Hepatocyte (in vitro differentiated cells): ENCODE results near the gene SLC35F5. TPM values are rescaled to one million over a fixed set of nuclear protein-coding genes. Genes with fewer than 3 reads are reported as not detected.

Experiments used
- DNase-seq: peaks from one replicate; pipeline ENCODE4 v3.0.0-alpha.2; 2016; ENCODE audit warnings: low spot score
- H2AFZ ChIP-seq: fragments of 200-600 bp; sonication (generic); 2 replicates; pipeline ENCODE4 v1.6.0; 2016; ENCODE audit warnings: antibody characterized with exemption, mild to moderate bottlenecking
- H3K27ac ChIP-seq: fragments of 200-600 bp; sonication (generic); 2 replicates; pipeline ENCODE4 v1.5.1; 2016; ENCODE audit warnings: mild to moderate bottlenecking
- H3K27me3 ChIP-seq: fragments of 200-600 bp; sonication (generic); 2 replicates; pipeline ENCODE4 v1.6.1; 2016
- H3K36me3 ChIP-seq: fragments of 200-600 bp; sonication (generic); replicated peaks from 2 replicates; pipeline ENCODE4 v1.5.1; 2016; ENCODE audit warnings: low read depth; ENCODE audit not compliant: insufficient read depth
- H3K4me1 ChIP-seq: fragments of 200-600 bp; sonication (generic); 2 replicates; pipeline ENCODE4 v1.5.1; 2016; ENCODE audit warnings: mild to moderate bottlenecking, moderate library complexity; ENCODE audit not compliant: insufficient read depth
- H3K4me2 ChIP-seq: fragments of 200-600 bp; sonication (generic); 2 replicates; pipeline ENCODE4 v1.6.0; 2016
- H3K4me3 ChIP-seq: fragments of 200-600 bp; sonication (generic); 2 replicates; pipeline ENCODE4 v1.5.1; 2016; ENCODE audit warnings: mild to moderate bottlenecking
- H3K79me2 ChIP-seq: fragments of 200-600 bp; sonication (generic); 2 replicates; pipeline ENCODE4 v1.6.0; 2017; ENCODE audit warnings: mild to moderate bottlenecking
- H3K9me2 ChIP-seq: fragments of 200-600 bp; sonication (generic); replicated peaks from 2 replicates; pipeline ENCODE4 v1.6.0; 2017; ENCODE audit warnings: mild to moderate bottlenecking; ENCODE audit not compliant: insufficient read depth
- H3K9me3 ChIP-seq: fragments of 200-600 bp; sonication (generic); 2 replicates; pipeline ENCODE4 v1.5.1; 2016; ENCODE audit warnings: low read depth, mild to moderate bottlenecking
- H4K20me1 ChIP-seq: fragments of 200-600 bp; sonication (generic); 2 replicates; pipeline ENCODE4 v1.6.0; 2016; ENCODE audit warnings: mild to moderate bottlenecking; ENCODE audit not compliant: insufficient read depth, poor library complexity, severe bottlenecking
- EZH2 ChIP-seq: fragments of 200-600 bp; sonication (generic); IDR thresholded peaks from 2 replicates; pipeline ENCODE4 v1.6.1; 2016; ENCODE audit warnings: antibody characterized with exemption, mild to moderate bottlenecking, borderline replicate concordance
- EZH2phosphoT487 ChIP-seq: fragments of 200-600 bp; sonication (generic); IDR thresholded peaks from one replicate; pipeline ENCODE4 v1.6.1; 2018; ENCODE audit warnings: antibody characterized with exemption, mild to moderate bottlenecking, low read depth, moderate library complexity; ENCODE audit not compliant: unreplicated experiment, severe bottlenecking
- WGBS: methylation state at CpG from one replicate; pipeline ENCODE4 v1.1.6; 2016; ENCODE audit warnings: low lambda C conversion rate; ENCODE audit errors: missing lambda C conversion rate; 5-methylcytosine and 5-hydroxymethylcytosine counted together
- polyA plus RNA-seq: library from polyadenylated mRNA; unstranded; fragments of >200 nt; fragmentation: Nextera tagmentation; extraction: Ambion mirVana; gene quantifications from 2 replicates; pipeline ENCODE4 v1.2.1, GENCODE V29; 2016
- total RNA-seq: library from RNA; depleted of rRNA; stranded (reverse); fragments of >200 nt; gene quantifications from 2 replicates; pipeline ENCODE4 v1.2.3, GENCODE V29; 2014
- TF ChIP-seq, protein P1 (sequence below): fragments of 200-600 bp; sonication (generic); IDR thresholded peaks from 2 replicates; pipeline ENCODE4 v1.5.1; 2016; ENCODE audit warnings: antibody characterized with exemption, mild to moderate bottlenecking; ENCODE audit not compliant: poor library complexity

SLC35F5 gene
- total and polyA plus RNA-seq, 2 experiments from 2014 or later: 69.4 to 132 TPM

GRCh38 chr2:113784823-113785744, 28.6 kb upstream of the SLC35F5 start:
- DNase-seq: no peak
- H3K4me1 ChIP-seq: no peaks in the 10 kb centered on the region
- H4K20me1 ChIP-seq: no peaks in the 10 kb centered on the region
- 75% methylated on average over 8 of the region's 8 CpGs for WGBS
- H3K27ac ChIP-seq: no peak overlapping the region
- H3K9me2 ChIP-seq: no peaks in the 10 kb centered on the region
- no peak overlapping the region for H3K4me2 ChIP-seq
- no peaks in the 10 kb centered on the region for H3K79me2 ChIP-seq
- H3K27me3 ChIP-seq: no peaks in the 10 kb centered on the region
- TF ChIP-seq EZH2phosphoT487 (no peak), EZH2 (no peak)
- TF ChIP-seq, protein P1, sequence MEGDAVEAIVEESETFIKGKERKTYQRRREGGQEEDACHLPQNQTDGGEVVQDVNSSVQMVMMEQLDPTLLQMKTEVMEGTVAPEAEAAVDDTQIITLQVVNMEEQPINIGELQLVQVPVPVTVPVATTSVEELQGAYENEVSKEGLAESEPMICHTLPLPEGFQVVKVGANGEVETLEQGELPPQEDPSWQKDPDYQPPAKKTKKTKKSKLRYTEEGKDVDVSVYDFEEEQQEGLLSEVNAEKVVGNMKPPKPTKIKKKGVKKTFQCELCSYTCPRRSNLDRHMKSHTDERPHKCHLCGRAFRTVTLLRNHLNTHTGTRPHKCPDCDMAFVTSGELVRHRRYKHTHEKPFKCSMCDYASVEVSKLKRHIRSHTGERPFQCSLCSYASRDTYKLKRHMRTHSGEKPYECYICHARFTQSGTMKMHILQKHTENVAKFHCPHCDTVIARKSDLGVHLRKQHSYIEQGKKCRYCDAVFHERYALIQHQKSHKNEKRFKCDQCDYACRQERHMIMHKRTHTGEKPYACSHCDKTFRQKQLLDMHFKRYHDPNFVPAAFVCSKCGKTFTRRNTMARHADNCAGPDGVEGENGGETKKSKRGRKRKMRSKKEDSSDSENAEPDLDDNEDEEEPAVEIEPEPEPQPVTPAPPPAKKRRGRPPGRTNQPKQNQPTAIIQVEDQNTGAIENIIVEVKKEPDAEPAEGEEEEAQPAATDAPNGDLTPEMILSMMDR: no peak
- H3K4me3 ChIP-seq: no peak overlapping the region
- no peaks in the 10 kb centered on the region for H3K9me3 ChIP-seq
- H2AFZ ChIP-seq: no peak overlapping the region
- no peaks in the 10 kb centered on the region for H3K36me3 ChIP-seq

GRCh38 chr2:113780472-113780871, 24.0 kb upstream of the SLC35F5 start:
- H3K36me3 ChIP-seq: no peaks in the 10 kb centered on the region
- no peaks in the 10 kb centered on the region for H3K27me3 ChIP-seq
- H4K20me1 ChIP-seq: no peaks in the 10 kb centered on the region
- WGBS: 48% methylated on average over 5 of the region's 5 CpGs
- DNase-seq: no peak
- no peak for TF ChIP-seq EZH2phosphoT487
- TF ChIP-seq, protein P1: no peak
- TF ChIP-seq EZH2: no peak
- H3K79me2 ChIP-seq: no peaks in the 10 kb centered on the region
- H3K4me2 ChIP-seq: no peak overlapping the region
- H3K4me1 ChIP-seq: no peaks in the 10 kb centered on the region
- H3K4me3 ChIP-seq: no peak overlapping the region
- H3K9me2 ChIP-seq: no peaks in the 10 kb centered on the region
- H3K27ac ChIP-seq: no peak overlapping the region
- H2AFZ ChIP-seq: no peak overlapping the region
- H3K9me3 ChIP-seq: no peaks in the 10 kb centered on the region

DNA sequence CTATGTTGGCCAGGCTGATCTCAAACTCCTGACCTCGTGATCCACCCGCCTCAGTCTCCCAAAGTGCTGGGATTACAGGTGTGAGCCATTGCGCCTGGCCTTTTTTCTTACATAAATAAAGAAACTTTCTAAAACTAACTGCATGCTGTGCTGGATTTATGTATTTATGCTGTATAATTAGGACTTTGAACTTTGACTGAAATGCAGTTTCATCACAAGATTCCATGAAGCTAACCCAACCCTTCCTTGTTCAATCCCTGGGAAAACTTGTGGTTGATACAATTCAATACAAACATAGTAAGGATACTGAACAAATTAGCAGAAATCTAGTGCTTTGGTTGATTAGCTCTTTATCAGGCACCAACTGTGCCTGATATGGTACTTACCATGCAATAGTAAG, 20.9 kb upstream of the SLC35F5 start:
- Histone ChIP-seq H3K79me2 (no peaks in the 10 kb centered on the region), H3K4me2 (no peak overlapping the region), H3K27me3 (no peaks in the 10 kb centered on the region), H2AFZ (no peak overlapping the region), H3K27ac (peak overlapping the region; percentile 61), H3K4me1 (no peaks in the 10 kb centered on the region), H4K20me1 (no peaks in the 10 kb centered on the region), H3K36me3 (no peaks in the 10 kb centered on the region), H3K4me3 (no peak overlapping the region), H3K9me2 (no peaks in the 10 kb centered on the region), H3K9me3 (no peaks in the 10 kb centered on the region)
- TF ChIP-seq, protein P1: no peak
- no peak for TF ChIP-seq EZH2
- no peak for TF ChIP-seq EZH2phosphoT487
- WGBS: 93% methylated on average over 3 of the region's 3 CpGs
- peak; percentile 20 for DNase-seq
